IMR-90 (cell line): ENCODE measurements around the gene DENND1B. TPM values are rescaled to one million over a fixed set of nuclear protein-coding genes. Genes with fewer than 3 reads are reported as not detected.

Experiments
- ATAC-seq: fragments of 200-7000 bp; cut with Tn5 transposase; 2 replicates; pipeline ENCODE4 v1.9.1; 2020; ENCODE audit warnings: low read depth, mild to moderate bottlenecking, moderate library complexity
- BruUV-seq: library from RNA; stranded (reverse); fragments of 400-500 nt; replicated peaks from 2 replicates; lab custom pipeline; 2021; lab: Mats Ljungman, UMichigan
- CTCF ChIA-PET: fragments of 300-600 bp; formaldehyde crosslinking; extraction: SDS; loops from one replicate; lab custom pipeline; 2021; ENCODE audit warnings: antibody characterized with exemption; lab: Yijun Ruan, JAX
- POLR2A ChIA-PET: fragments of 300-600 bp; sonication (Branson Sonifier 250); formaldehyde crosslinking; loops from one replicate; lab custom pipeline; 2022; ENCODE audit warnings: antibody characterized with exemption; ENCODE audit not compliant: unreplicated experiment; lab: Charles Lee
- DNase-seq: peaks from one replicate; pipeline ENCODE4 v3.0.0; 2013
- H2AFZ ChIP-seq: replicated peaks from 2 replicates; pipeline ENCODE3; 2013; ENCODE audit warnings: low read length, mild to moderate bottlenecking; ENCODE audit not compliant: poor library complexity
- H2AK5ac ChIP-seq: 2 replicates; pipeline ENCODE4 v1.6.1; 2013; ENCODE audit warnings: low read depth, low read length, inconsistent platforms
- H2AK9ac ChIP-seq: replicated peaks from 2 replicates; pipeline ENCODE3; 2013; ENCODE audit warnings: mild to moderate bottlenecking, low read depth, low read length, moderate library complexity; ENCODE audit not compliant: poor library complexity
- H2BK120ac ChIP-seq: 2 replicates; pipeline ENCODE4 v1.6.1; 2013; ENCODE audit warnings: low read depth, low read length, inconsistent platforms
- H2BK15ac ChIP-seq: 3 replicates; pipeline ENCODE4 v1.6.1; 2013; ENCODE audit warnings: low read depth, low read length, inconsistent platforms
- H2BK20ac ChIP-seq: 2 replicates; pipeline ENCODE4 v1.6.1; 2013; ENCODE audit warnings: low read depth, mild to moderate bottlenecking, inconsistent platforms, low read length, moderate library complexity
- H2BK5ac ChIP-seq: 2 replicates; pipeline ENCODE4 v1.6.1; 2013; ENCODE audit warnings: mild to moderate bottlenecking, low read depth, low read length, inconsistent platforms; ENCODE audit not compliant: poor library complexity, severe bottlenecking
- H3K14ac ChIP-seq: replicated peaks from 2 replicates; pipeline ENCODE4 v1.6.1; 2013; ENCODE audit warnings: low read depth, low read length, inconsistent platforms
- H3K18ac ChIP-seq: 2 replicates; pipeline ENCODE4 v1.6.1; 2013; ENCODE audit warnings: low read depth, low read length, control low read depth
- H3K23ac ChIP-seq: 2 replicates; pipeline ENCODE4 v1.6.1; 2013; ENCODE audit warnings: low read depth, low read length, inconsistent platforms
- H3K27ac ChIP-seq: 2 replicates; pipeline ENCODE4 v1.5.1; 2013; ENCODE audit warnings: mild to moderate bottlenecking, control low read depth, low read length; ENCODE audit not compliant: insufficient read depth
- H3K27me3 ChIP-seq: 2 replicates; pipeline ENCODE4 v1.6.1; 2013; ENCODE audit warnings: low read length; ENCODE audit not compliant: control insufficient read depth, insufficient read depth
- H3K36me3 ChIP-seq: 2 replicates; pipeline ENCODE4 v1.6.1; 2013; ENCODE audit warnings: low read length, mixed read lengths; ENCODE audit not compliant: control insufficient read depth, insufficient read depth
- H3K4ac ChIP-seq: 2 replicates; pipeline ENCODE4 v1.6.1; 2013; ENCODE audit warnings: low read depth, low read length, inconsistent platforms
- H3K4me1 ChIP-seq: 2 replicates; pipeline ENCODE4 v1.6.1; 2013; ENCODE audit warnings: low read length, mixed read lengths; ENCODE audit not compliant: control insufficient read depth, insufficient read depth
- H3K4me2 ChIP-seq: 2 replicates; pipeline ENCODE4 v1.6.1; 2013; ENCODE audit warnings: low read depth, mild to moderate bottlenecking, control low read depth, low read length, moderate library complexity
- H3K4me3 ChIP-seq: 2 replicates; pipeline ENCODE4 v1.5.1; 2013; ENCODE audit warnings: low read depth, mild to moderate bottlenecking, control low read depth, low read length, moderate library complexity; ENCODE audit not compliant: insufficient read depth
- H3K56ac ChIP-seq: 2 replicates; pipeline ENCODE4 v1.6.1; 2013; ENCODE audit warnings: low read length, inconsistent platforms; ENCODE audit not compliant: insufficient read depth; ENCODE audit errors: extremely low read depth
- H3K79me1 ChIP-seq, 2 experiments: 2 replicates each; pipeline ENCODE4 v1.6.1; 2013; ENCODE audit warnings: low read length in 2 of 2, inconsistent platforms in 1 of 2, low read depth in 1 of 2
- H3K9ac ChIP-seq: 2 replicates; pipeline ENCODE4 v1.6.1; 2013; ENCODE audit warnings: low read depth, low read length, control low read depth
- H3K9me1 ChIP-seq: 2 replicates; pipeline ENCODE4 v1.6.1; 2013; ENCODE audit warnings: low read length, inconsistent platforms; ENCODE audit not compliant: insufficient read depth
- H3K9me3 ChIP-seq: 2 replicates; pipeline ENCODE4 v1.6.1; 2013; ENCODE audit warnings: low read length; ENCODE audit not compliant: control insufficient read depth, insufficient read depth
- H4K20me1 ChIP-seq: 2 replicates; pipeline ENCODE4 v1.6.1; 2013; ENCODE audit warnings: low read length, inconsistent platforms; ENCODE audit not compliant: insufficient read depth
- H4K5ac ChIP-seq: 2 replicates; pipeline ENCODE4 v1.6.1; 2013; ENCODE audit warnings: mild to moderate bottlenecking, low read depth, low read length, control low read depth
- H4K8ac ChIP-seq, 2 experiments: 2 replicates each; pipeline ENCODE4 v1.6.1; 2013; ENCODE audit warnings: low read depth in 2 of 2, low read length in 2 of 2, control low read depth in 1 of 2, inconsistent platforms in 1 of 2
- H4K91ac ChIP-seq: 2 replicates; pipeline ENCODE4 v1.6.1; 2013; ENCODE audit warnings: low read depth, low read length, inconsistent platforms; ENCODE audit not compliant: insufficient read depth
- BHLHE40 ChIP-seq: fragments of 150-350 bp; IDR thresholded peaks from 2 replicates; pipeline ENCODE4 v1.6.1; 2016; ENCODE audit warnings: mild to moderate bottlenecking, low read depth, low read length
- CEBPB ChIP-seq: IDR thresholded peaks from 2 replicates; pipeline ENCODE4 v1.6.1; 2012; ENCODE audit warnings: low read depth, low read length, improper control_type of control experiment
- CHD1 ChIP-seq: IDR thresholded peaks from 2 replicates; pipeline ENCODE4 v1.6.1; 2012; ENCODE audit warnings: low read depth, low read length, improper control_type of control experiment
- FOS ChIP-seq: fragments of 150-350 bp; IDR thresholded peaks from 2 replicates; pipeline ENCODE4 v1.6.1; 2016; ENCODE audit warnings: low read depth, low read length
- MAFK ChIP-seq: IDR thresholded peaks from 2 replicates; pipeline ENCODE4 v1.6.1; 2012; ENCODE audit warnings: low read depth, low read length, improper control_type of control experiment
- MAZ ChIP-seq: IDR thresholded peaks from 2 replicates; pipeline ENCODE4 v1.6.1; 2012; ENCODE audit warnings: low read depth, mild to moderate bottlenecking, low read length, improper control_type of control experiment, moderate library complexity, borderline replicate concordance
- MXI1 ChIP-seq: IDR thresholded peaks from 2 replicates; pipeline ENCODE4 v1.6.1; 2012; ENCODE audit warnings: low read depth, mild to moderate bottlenecking, low read length, moderate library complexity, borderline replicate concordance
- POLR2A ChIP-seq: IDR thresholded peaks from 2 replicates; pipeline ENCODE4 v1.6.1; 2012; ENCODE audit warnings: mild to moderate bottlenecking, low read depth, low read length
- RAD21 ChIP-seq: IDR thresholded peaks from 2 replicates; pipeline ENCODE4 v1.6.1; 2012; ENCODE audit warnings: low read length, improper control_type of control experiment
- RCOR1 ChIP-seq: IDR thresholded peaks from 2 replicates; pipeline ENCODE4 v1.6.1; 2012; ENCODE audit warnings: mild to moderate bottlenecking, low read length, improper control_type of control experiment; ENCODE audit not compliant: insufficient replicate concordance
- RFX5 ChIP-seq: IDR thresholded peaks from 2 replicates; pipeline ENCODE4 v1.8.0; 2012; ENCODE audit warnings: low read depth, mild to moderate bottlenecking, low read length, moderate library complexity
- SMC3 ChIP-seq: fragments of 150-350 bp; IDR thresholded peaks from 2 replicates; pipeline ENCODE4 v1.6.1; 2016; ENCODE audit warnings: low read depth, mild to moderate bottlenecking, antibody characterized with exemption, low read length, moderate library complexity
- WGBS, 2 experiments: methylation state at CpG; one replicate each; pipeline versions ENCODE4 v1.1.5 to v1.1.7; 2013; ENCODE audit warnings: missing lambda C conversion rate in 2 of 2; ENCODE audit not compliant: insufficient read length in 1 of 2; ENCODE audit errors: extremely low coverage in 2 of 2; 5-methylcytosine and 5-hydroxymethylcytosine counted together
- dilution Hi-C: fragments of 300-500 bp; cut with HindIII; formaldehyde crosslinking; loops from one replicate; pipeline ENCODE4 v1.14.3; 2018; ENCODE audit warnings: low sequenced_read_pairs; ENCODE audit not compliant: unreplicated experiment
- in situ Hi-C: fragments of 300-500 bp; cut with MboI; formaldehyde crosslinking; loops from 3 replicates; pipeline ENCODE4 v1.14.3; 2019; ENCODE audit warnings: low sequenced_read_pairs, inconsistent platforms, mixed read lengths
- intact Hi-C: fragments of 100-400 bp; cut with micrococcal nuclease; formaldehyde crosslinking; loops from 2 replicates; pipeline ENCODE4 v1.10.0; 2022
- polyA plus RNA-seq, 3 experiments: library from polyadenylated mRNA; depleted of rRNA; stranded (reverse); fragments of >200 nt; gene quantifications; 2 replicates each; pipeline ENCODE4 v1.2.3, GENCODE V29; 2012; ENCODE audit warnings: low replicate concordance in 1 of 3
- total RNA-seq: library from RNA; depleted of rRNA; stranded (reverse); fragments of >200 nt; gene quantifications from 2 replicates; pipeline ENCODE4 v1.2.3, GENCODE V29; 2012
- TF ChIP-seq, protein P1 (sequence below): conservative IDR thresholded peaks from 2 replicates; pipeline ENCODE4 v1.5.1; 2012; ENCODE audit warnings: mild to moderate bottlenecking, low read depth, low read length, improper control_type of control experiment
- TF ChIP-seq, protein P2 (sequence below): fragments of 150-350 bp; IDR thresholded peaks from 2 replicates; pipeline ENCODE4 v1.6.1; 2016; ENCODE audit warnings: low read depth, mild to moderate bottlenecking, low read length, moderate library complexity, borderline replicate concordance
- TF ChIP-seq, protein P3 (sequence below): fragments of 150-350 bp; IDR thresholded peaks from 2 replicates; pipeline ENCODE4 v1.6.1; 2017; ENCODE audit warnings: mild to moderate bottlenecking, antibody characterized with exemption, low read length, low read depth

The DENND1B gene
- total and polyA plus RNA-seq, 2 of the 4 experiments (the other 2 are of a cell fraction), result 4.0 to 24.2 TPM

DNA sequence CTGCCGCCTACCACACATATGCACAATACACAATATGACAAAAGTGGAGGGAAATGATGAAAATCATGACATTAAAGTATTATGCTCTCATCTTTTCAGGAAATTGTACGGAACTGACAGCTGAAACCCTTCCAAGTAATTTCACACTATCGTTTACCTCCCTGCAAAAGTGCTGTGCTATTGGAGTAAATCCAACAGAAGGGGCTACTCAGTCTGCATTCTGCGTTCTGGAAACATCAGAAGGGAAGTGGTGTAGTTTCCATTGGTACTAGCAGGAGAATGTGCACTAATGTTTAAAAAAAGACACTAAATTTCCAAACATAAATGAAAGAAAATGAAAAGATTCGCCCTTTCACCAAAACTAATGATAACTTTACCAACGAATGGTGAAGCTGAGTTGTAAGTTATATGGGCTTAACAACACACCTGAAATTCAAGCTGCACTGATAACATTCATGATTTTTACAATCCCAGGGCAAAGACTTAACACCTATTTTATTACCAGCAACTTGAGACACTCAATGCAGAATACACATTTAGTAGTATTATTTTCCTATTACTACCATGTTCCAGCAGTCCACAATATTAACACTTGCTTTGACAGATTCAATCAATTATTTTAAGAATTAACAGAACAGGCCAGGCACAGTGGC, 3.2 kb downstream of the DENND1B start:
- Histone ChIP-seq H3K18ac (no peak overlapping the region; the same call in 1 of the 2 replicates), H4K20me1 (no peaks in the 10 kb centered on the region), H3K27me3 (no peaks in the 10 kb centered on the region), H3K23ac (peak overlapping the region; percentile 58), H3K56ac (no peak overlapping the region), H4K8ac (no peak overlapping the region), H3K36me3 (peaks cover 1% of the 10 kb centered on the region; the same call in 1 of the 2 replicates), H3K9ac (no peak overlapping the region), H3K4me1 (peaks cover 7% of the 10 kb centered on the region), H2AK9ac (no peak overlapping the region), H2BK5ac (no peak overlapping the region), H2BK120ac (no peak overlapping the region), H4K5ac (peak overlapping the region; percentile 48), H2BK20ac (no peak overlapping the region), H3K4me3 (no peak overlapping the region), H3K14ac (0 out of 2 replicates have a peak overlapping the region, but pooled peaks have one; percentile 77), H3K79me1 (peaks cover 21 to 36% of the 10 kb centered on the region in 2 experiments), H3K9me3 (no peaks in the 10 kb centered on the region), H2AK5ac (no peak overlapping the region), H3K9me1 (peaks cover 11% of the 10 kb centered on the region), H2AFZ (no peak overlapping the region), H3K4me2 (0 out of 2 replicates have a peak overlapping the region, but pooled peaks have one; percentile 11), H3K4ac (0 out of 2 replicates have a peak overlapping the region, but pooled peaks have one; percentile 22), H3K27ac (no peak overlapping the region), H4K91ac (no peak overlapping the region), H2BK15ac (no peak overlapping the region; the same call in 2 of the 3 replicates)
- WGBS, 2 experiments, result no CpG with 5 or more reads among the region's 6 CpGs
- DNase-seq (no peak), ATAC-seq (no peak)
- POLR2A ChIA-PET, result no interaction called here
- CTCF ChIA-PET, result no interaction called here
- no TSS peak for BruUV-seq
- intact Hi-C loops (loop anchor here (5.0 kb wide), 1 partner anchor 155 kb away; no protein-coding TSS in a partner anchor), in situ Hi-C loops (no loop called here), dilution Hi-C loops (no loop called here)
- no peak for TF ChIP-seq MAFK
- TF ChIP-seq CEBPB, result no peak
- TF ChIP-seq SMC3, result no peak
- no peak for TF ChIP-seq RFX5
- TF ChIP-seq, protein P1, sequence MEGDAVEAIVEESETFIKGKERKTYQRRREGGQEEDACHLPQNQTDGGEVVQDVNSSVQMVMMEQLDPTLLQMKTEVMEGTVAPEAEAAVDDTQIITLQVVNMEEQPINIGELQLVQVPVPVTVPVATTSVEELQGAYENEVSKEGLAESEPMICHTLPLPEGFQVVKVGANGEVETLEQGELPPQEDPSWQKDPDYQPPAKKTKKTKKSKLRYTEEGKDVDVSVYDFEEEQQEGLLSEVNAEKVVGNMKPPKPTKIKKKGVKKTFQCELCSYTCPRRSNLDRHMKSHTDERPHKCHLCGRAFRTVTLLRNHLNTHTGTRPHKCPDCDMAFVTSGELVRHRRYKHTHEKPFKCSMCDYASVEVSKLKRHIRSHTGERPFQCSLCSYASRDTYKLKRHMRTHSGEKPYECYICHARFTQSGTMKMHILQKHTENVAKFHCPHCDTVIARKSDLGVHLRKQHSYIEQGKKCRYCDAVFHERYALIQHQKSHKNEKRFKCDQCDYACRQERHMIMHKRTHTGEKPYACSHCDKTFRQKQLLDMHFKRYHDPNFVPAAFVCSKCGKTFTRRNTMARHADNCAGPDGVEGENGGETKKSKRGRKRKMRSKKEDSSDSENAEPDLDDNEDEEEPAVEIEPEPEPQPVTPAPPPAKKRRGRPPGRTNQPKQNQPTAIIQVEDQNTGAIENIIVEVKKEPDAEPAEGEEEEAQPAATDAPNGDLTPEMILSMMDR, result no peak
- no peak for TF ChIP-seq MXI1
- no peak for TF ChIP-seq CHD1
- TF ChIP-seq RCOR1, result no peak
- TF ChIP-seq POLR2A, result no peak
- TF ChIP-seq MAZ, result no peak
- TF ChIP-seq, protein P2, sequence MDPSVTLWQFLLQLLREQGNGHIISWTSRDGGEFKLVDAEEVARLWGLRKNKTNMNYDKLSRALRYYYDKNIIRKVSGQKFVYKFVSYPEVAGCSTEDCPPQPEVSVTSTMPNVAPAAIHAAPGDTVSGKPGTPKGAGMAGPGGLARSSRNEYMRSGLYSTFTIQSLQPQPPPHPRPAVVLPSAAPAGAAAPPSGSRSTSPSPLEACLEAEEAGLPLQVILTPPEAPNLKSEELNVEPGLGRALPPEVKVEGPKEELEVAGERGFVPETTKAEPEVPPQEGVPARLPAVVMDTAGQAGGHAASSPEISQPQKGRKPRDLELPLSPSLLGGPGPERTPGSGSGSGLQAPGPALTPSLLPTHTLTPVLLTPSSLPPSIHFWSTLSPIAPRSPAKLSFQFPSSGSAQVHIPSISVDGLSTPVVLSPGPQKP, result no peak
- no peak for TF ChIP-seq RAD21
- TF ChIP-seq, protein P3, sequence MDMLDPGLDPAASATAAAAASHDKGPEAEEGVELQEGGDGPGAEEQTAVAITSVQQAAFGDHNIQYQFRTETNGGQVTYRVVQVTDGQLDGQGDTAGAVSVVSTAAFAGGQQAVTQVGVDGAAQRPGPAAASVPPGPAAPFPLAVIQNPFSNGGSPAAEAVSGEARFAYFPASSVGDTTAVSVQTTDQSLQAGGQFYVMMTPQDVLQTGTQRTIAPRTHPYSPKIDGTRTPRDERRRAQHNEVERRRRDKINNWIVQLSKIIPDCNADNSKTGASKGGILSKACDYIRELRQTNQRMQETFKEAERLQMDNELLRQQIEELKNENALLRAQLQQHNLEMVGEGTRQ, result no peak
- TF ChIP-seq FOS, result no peak
- no peak for TF ChIP-seq BHLHE40
